Measurements from ENCODE around the gene RAB12. TPM values are rescaled to one million over a fixed set of nuclear protein-coding genes. Genes with fewer than 3 reads are reported as not detected.

RAB12 gene
- total and polyA plus RNA-seq, 2 of the 8 experiments (the other 6 are each of a cell fraction or from before 2014, with no cell fraction given): 19.7 to 45.9 TPM

- no peak overlapping the region for H3K56ac ChIP-seq (replicated peaks; ENCODE audit: insufficient read length, low read depth, low read length)
- no peak overlapping the region for H3K14ac ChIP-seq (ENCODE audit: insufficient read length)
- H2BK20ac ChIP-seq (ENCODE audit: low read length): no peak overlapping the region
- WGBS, 2 experiments (ENCODE audit: extremely low coverage in 1 of 2, insufficient coverage in 1 of 2, insufficient read length in 1 of 2, insufficient replicate concordance in 2 of 2, low coverage in 1 of 2, low lambda C conversion rate in 2 of 2, missing lambda C conversion rate in 1 of 2): 80% methylated on average over 8 of the region's 8 CpGs; no CpG with 5 or more reads in 1 of the 2 experiments
- ChIA-PET CTCF (ENCODE audit: partially characterized antibody) (interaction anchor here (2.1 kb wide), 1 partner anchor 8 kb away, joined by 5 read pairs; no protein-coding TSS in a partner anchor), POLR2A (ENCODE audit: partially characterized antibody) (no interaction called here)
- no peak overlapping the region for H3K18ac ChIP-seq (ENCODE audit: extremely low read depth, low read length)
- no peak overlapping the region for H2BK12ac ChIP-seq (ENCODE audit: low read depth, low read length)
- no peak overlapping the region for H3K9ac ChIP-seq (replicated peaks in 1 of 4; ENCODE audit: extremely low read depth in 1 of 4, low read depth in 3 of 4, low read length in 3 of 4)
- no peak overlapping the region for H2BK120ac ChIP-seq (replicated peaks; ENCODE audit: low read depth, low read length)
- H3K23me2 ChIP-seq (ENCODE audit: low read depth, low read length): no peaks in the 10 kb centered on the region; the same call in 1 of the 2 replicates
- H4K8ac ChIP-seq (ENCODE audit: extremely low read depth, insufficient read depth, low read length): no peak overlapping the region
- H3K79me2 ChIP-seq (ENCODE audit: control insufficient read depth in 1 of 2, insufficient read depth in 2 of 2, low read length in 2 of 2): no peaks in the 10 kb centered on the region
- H3K23ac ChIP-seq (ENCODE audit: insufficient read length): no peak overlapping the region
- H3K27ac ChIP-seq (ENCODE audit: low read depth, low read length): no peak overlapping the region
- H4K91ac ChIP-seq (replicated peaks; ENCODE audit: insufficient read length, low read length): peak overlapping the region; percentile 32
- H2AFZ ChIP-seq (ENCODE audit: low read length): no peak overlapping the region; the same call in 1 of the 2 replicates
- no peak overlapping the region for H2AK5ac ChIP-seq (ENCODE audit: low read depth, low read length)
- H3K79me1 ChIP-seq (ENCODE audit: low read depth, low read length): no peaks in the 10 kb centered on the region
- H3K27me3 ChIP-seq (replicated peaks in 1 of 4; ENCODE audit: control insufficient read depth in 3 of 4, extremely low read depth in 1 of 4, insufficient read depth in 3 of 4, low read length in 3 of 4): no peaks in the 10 kb centered on the region
- no peak overlapping the region for H3K4me3 ChIP-seq (ENCODE audit: extremely low read depth in 1 of 4, insufficient read depth in 2 of 4, low read depth in 3 of 4, low read length in 4 of 4)
- FAIRE-seq: no peak
- no peaks in the 10 kb centered on the region for H3K9me3 ChIP-seq (ENCODE audit: insufficient read depth in 2 of 2, low read depth in 1 of 2, low read length in 1 of 2)
- H2BK5ac ChIP-seq (ENCODE audit: low read depth, low read length): no peak overlapping the region
- no peaks in the 10 kb centered on the region for H4K20me1 ChIP-seq (replicated peaks in 1 of 2; ENCODE audit: control insufficient read depth in 1 of 2, insufficient read depth in 2 of 2, low read length in 2 of 2)
- TF ChIP-seq ATF3 (IDR thresholded peaks at IDR 0.05; ENCODE audit: insufficient read depth, low read depth, low read length): no peak
- no peak for TF ChIP-seq FOSL1 (IDR thresholded peaks at IDR 0.05; ENCODE audit: insufficient read depth, low read depth, low read length)
- no peak for TF ChIP-seq POLR2AphosphoS5 (IDR thresholded peaks at IDR 0.05; ENCODE audit: low read depth, low read length)
- no peak for TF ChIP-seq NANOG (IDR thresholded peaks at IDR 0.05; ENCODE audit: insufficient read depth, low read depth, low read length, poor library complexity, severe bottlenecking)
- no peak for TF ChIP-seq KDM1A (IDR thresholded peaks at IDR 0.05; ENCODE audit: borderline replicate concordance, low read length)
- H3K36me3 ChIP-seq (ENCODE audit: control insufficient read depth in 2 of 4, insufficient read depth in 4 of 4, low read length in 3 of 4): no peaks in the 10 kb centered on the region
- H4K5ac ChIP-seq (ENCODE audit: insufficient read length, low read depth, low read length): no peak overlapping the region
- no peak overlapping the region for H3K4ac ChIP-seq (replicated peaks; ENCODE audit: insufficient read length, low read depth, low read length)
- H3K4me1 ChIP-seq (replicated peaks in 1 of 4; ENCODE audit: control insufficient read depth in 3 of 4, insufficient read depth in 4 of 4, low read length in 3 of 4): no peaks in the 10 kb centered on the region
- no peak overlapping the region for H3K4me2 ChIP-seq (ENCODE audit: insufficient read depth in 1 of 2, low read depth in 2 of 2, low read length in 2 of 2)
- no peak overlapping the region for H2BK15ac ChIP-seq (ENCODE audit: low read length)
- DNase-seq (ENCODE audit: low read depth in 1 of 2, low spot score in 2 of 2): no peak
Observed at GRCh38 chr18:8561123-8561910, 47.9 kb upstream of the RAB12 start.
